ENCODE data around the gene PRKAG3.

The PRKAG3 gene

DNA sequence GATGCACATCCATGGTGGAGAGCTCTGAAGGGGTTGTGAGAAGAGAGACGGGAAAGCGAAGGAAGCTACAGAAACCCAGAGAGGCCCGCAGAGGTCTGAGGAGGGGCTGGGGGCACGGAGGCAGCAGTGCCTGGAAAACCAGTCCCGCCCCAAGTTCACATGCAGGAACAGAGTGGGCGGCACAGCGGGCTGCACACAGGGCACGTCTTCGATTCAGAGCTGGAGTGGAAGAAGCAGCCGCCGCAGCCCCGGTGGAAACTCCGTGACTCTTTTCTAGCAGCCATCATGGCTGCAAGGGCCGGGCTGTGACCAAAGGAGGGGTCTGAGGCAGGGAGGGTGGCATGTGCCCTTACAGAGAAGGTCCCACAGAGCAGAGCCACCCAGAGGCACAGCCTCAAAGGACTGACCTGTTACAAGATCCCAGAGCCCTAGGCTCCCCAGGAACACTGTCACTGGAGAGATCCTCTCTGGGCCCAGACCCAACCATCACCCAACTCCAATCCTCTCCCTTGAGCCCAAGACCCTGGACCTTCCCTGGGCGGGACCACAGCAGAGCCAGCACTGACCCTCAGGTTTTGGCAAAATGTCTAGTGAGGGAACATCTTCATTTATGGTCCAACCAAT is 10.7 kb downstream of the PRKAG3 start:
- Histone ChIP-seq H3K4me1 (ENCODE audit: insufficient read depth, low read length) (no peaks in the 10 kb centered on the region), H3K27me3 (ENCODE audit: insufficient read depth, low read length) (no peaks in the 10 kb centered on the region; the same call in 1 of the 2 replicates), H3K4me3 (ENCODE audit: low read length) (no peak overlapping the region), H3K9me3 (ENCODE audit: insufficient read depth, low read depth, low read length) (no peaks in the 10 kb centered on the region), H3K27ac (ENCODE audit: low read length) (no peak overlapping the region), H3K36me3 (ENCODE audit: insufficient read depth, low read depth, low read length) (no peaks in the 10 kb centered on the region), H3K9ac (ENCODE audit: low read depth, low read length) (no peak overlapping the region)

DNA sequence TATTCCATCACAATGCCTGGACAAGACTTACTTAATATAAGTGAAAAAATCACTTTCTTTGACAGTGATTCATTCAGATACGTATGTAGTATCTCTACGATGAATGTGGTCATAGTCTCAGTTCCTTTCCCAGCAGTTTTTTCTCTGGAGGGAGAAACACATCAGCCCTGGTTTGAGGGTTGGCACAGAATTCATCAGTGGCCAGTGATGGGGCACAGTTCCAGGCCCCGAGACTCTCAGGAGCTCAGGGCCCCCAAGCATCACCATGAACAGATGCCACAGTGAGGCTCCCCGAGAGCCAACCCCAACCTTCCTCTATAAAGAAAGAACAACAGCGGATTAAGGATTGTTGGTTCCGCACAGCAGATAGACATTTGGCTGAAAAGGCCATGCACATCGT is 12.5 kb downstream of the PRKAG3 start:
- Histone ChIP-seq H3K36me3 (ENCODE audit: insufficient read depth, low read depth, low read length) (no peaks in the 10 kb centered on the region), H3K27me3 (ENCODE audit: insufficient read depth, low read length) (no peaks in the 10 kb centered on the region; the same call in 1 of the 2 replicates), H3K4me1 (ENCODE audit: insufficient read depth, low read length) (no peaks in the 10 kb centered on the region), H3K9ac (ENCODE audit: low read depth, low read length) (no peak overlapping the region), H3K4me3 (ENCODE audit: low read length) (no peak overlapping the region), H3K27ac (ENCODE audit: low read length) (no peak overlapping the region), H3K9me3 (ENCODE audit: insufficient read depth, low read depth, low read length) (no peaks in the 10 kb centered on the region)

DNA sequence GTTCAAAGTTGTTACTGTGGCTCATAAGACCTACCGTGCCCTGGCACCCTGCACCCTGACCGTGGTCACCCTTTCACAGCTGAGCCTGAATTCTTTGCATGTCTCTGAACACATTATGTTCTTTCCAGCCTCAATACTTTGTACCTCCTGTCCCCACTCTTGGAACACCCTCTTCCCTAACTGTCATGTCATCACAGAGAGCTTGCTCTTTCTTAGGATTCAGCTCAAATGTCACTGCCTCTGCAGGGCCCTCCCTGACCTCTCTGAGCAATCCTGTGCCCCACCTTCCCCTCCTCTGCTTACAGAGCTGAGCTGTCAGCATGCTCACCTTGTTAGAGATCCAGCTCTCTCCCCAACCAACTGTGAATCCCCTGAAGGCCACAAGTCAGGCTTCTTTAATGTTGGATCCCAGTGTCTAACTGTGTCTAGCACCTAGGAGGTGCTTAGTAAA is 15.0 kb downstream of the PRKAG3 start:
- no peak overlapping the region for H3K9ac ChIP-seq (ENCODE audit: low read depth, low read length)
- no peaks in the 10 kb centered on the region for H3K9me3 ChIP-seq (ENCODE audit: insufficient read depth, low read depth, low read length)
- H3K36me3 ChIP-seq (ENCODE audit: insufficient read depth, low read depth, low read length), result no peaks in the 10 kb centered on the region
- no peak overlapping the region for H3K4me3 ChIP-seq (ENCODE audit: low read length)
- H3K27me3 ChIP-seq (ENCODE audit: insufficient read depth, low read length), result no peaks in the 10 kb centered on the region
- no peaks in the 10 kb centered on the region for H3K4me1 ChIP-seq (ENCODE audit: insufficient read depth, low read length)
- H3K27ac ChIP-seq (ENCODE audit: low read length), result no peak overlapping the region

DNA sequence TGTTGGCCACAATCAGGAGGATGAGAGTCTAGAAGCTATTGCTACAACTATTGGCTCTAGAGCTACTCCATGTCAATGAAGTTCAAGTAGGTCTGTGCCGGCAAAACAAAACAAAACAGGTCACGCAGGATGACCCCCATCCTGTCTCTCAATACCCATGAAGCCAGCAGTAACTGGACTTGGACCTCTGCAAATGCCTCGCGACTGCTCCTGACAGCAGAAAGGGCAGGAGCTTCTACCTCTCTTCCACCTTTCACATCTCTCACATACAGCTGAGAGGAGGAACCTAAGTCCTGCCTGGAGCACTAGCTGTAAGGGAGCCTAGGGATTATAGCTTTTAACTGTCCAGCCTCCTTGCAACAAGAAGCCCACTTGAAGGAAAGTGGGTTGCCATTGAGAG is 16.0 kb downstream of the PRKAG3 start:
- Histone ChIP-seq H3K36me3 (ENCODE audit: insufficient read depth, low read depth, low read length) (no peaks in the 10 kb centered on the region), H3K27me3 (ENCODE audit: insufficient read depth, low read length) (no peaks in the 10 kb centered on the region), H3K4me3 (ENCODE audit: low read length) (no peak overlapping the region), H3K9me3 (ENCODE audit: insufficient read depth, low read depth, low read length) (no peaks in the 10 kb centered on the region), H3K9ac (ENCODE audit: low read depth, low read length) (no peak overlapping the region), H3K4me1 (ENCODE audit: insufficient read depth, low read length) (no peaks in the 10 kb centered on the region), H3K27ac (ENCODE audit: low read length) (no peak overlapping the region)

DNA sequence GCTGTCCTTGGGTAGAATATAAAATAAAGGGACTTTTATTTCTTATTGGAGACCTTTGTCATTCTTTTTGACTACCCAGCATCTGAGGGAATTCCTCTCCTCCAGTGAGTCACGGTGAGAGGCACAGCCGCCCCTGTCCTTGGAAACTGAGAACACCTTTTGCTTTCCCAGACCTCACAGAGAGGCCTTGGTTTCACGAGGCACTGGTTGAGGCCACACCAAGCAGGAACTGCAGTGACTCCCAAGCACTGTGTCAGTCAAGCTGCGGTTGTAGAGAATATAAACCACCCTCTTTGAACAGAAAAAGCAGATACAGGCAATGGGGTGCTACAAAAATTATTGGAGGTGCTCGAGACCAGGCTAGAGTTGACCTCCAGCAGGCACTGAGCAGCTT is 16.4 kb downstream of the PRKAG3 start:
- no peaks in the 10 kb centered on the region for H3K27me3 ChIP-seq (ENCODE audit: insufficient read depth, low read length)
- H3K4me1 ChIP-seq (ENCODE audit: insufficient read depth, low read length), result no peaks in the 10 kb centered on the region
- no peak overlapping the region for H3K27ac ChIP-seq (ENCODE audit: low read length)
- no peak overlapping the region for H3K9ac ChIP-seq (ENCODE audit: low read depth, low read length)
- no peak overlapping the region for H3K4me3 ChIP-seq (ENCODE audit: low read length)
- no peaks in the 10 kb centered on the region for H3K36me3 ChIP-seq (ENCODE audit: insufficient read depth, low read depth, low read length)
- H3K9me3 ChIP-seq (ENCODE audit: insufficient read depth, low read depth, low read length), result no peaks in the 10 kb centered on the region

DNA sequence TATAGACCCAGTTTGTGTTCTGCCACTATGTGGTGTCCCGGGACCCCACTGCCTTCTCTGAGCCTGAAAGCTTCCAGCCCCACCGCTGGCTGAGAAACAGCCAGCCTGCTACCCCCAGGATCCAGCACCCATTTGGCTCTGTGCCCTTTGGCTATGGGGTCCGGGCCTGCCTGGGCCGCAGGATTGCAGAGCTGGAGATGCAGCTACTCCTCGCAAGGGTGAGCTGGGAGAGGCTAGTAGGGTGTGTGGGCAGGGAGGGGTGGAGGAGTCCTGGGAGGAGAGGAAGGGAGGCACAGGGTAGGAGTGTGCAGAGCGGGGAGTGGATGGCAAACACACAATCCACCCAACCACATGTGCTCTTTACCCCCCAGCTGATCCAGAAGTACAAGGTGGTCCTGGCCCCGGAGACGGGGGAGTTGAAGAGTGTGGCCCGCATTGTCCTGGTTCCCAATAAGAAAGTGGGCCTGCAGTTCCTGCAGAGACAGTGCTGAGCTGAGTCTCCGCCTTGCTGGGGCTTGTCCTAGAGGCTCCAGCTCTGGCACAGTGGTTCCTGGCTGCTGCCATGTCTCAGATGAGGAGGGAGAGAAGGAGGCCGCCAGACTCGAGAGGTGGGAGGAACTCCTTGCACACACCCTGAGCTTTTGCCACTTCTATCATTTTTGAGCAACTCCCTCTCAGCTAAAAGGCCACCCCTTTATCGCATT is 16.9 kb downstream of the PRKAG3 start:
- Histone ChIP-seq H3K4me3 (ENCODE audit: low read length) (no peak overlapping the region), H3K27me3 (ENCODE audit: insufficient read depth, low read length) (no peaks in the 10 kb centered on the region), H3K9me3 (ENCODE audit: insufficient read depth, low read depth, low read length) (no peaks in the 10 kb centered on the region), H3K27ac (ENCODE audit: low read length) (no peak overlapping the region), H3K4me1 (ENCODE audit: insufficient read depth, low read length) (no peaks in the 10 kb centered on the region), H3K9ac (ENCODE audit: low read depth, low read length) (no peak overlapping the region), H3K36me3 (ENCODE audit: insufficient read depth, low read depth, low read length) (no peaks in the 10 kb centered on the region)

DNA sequence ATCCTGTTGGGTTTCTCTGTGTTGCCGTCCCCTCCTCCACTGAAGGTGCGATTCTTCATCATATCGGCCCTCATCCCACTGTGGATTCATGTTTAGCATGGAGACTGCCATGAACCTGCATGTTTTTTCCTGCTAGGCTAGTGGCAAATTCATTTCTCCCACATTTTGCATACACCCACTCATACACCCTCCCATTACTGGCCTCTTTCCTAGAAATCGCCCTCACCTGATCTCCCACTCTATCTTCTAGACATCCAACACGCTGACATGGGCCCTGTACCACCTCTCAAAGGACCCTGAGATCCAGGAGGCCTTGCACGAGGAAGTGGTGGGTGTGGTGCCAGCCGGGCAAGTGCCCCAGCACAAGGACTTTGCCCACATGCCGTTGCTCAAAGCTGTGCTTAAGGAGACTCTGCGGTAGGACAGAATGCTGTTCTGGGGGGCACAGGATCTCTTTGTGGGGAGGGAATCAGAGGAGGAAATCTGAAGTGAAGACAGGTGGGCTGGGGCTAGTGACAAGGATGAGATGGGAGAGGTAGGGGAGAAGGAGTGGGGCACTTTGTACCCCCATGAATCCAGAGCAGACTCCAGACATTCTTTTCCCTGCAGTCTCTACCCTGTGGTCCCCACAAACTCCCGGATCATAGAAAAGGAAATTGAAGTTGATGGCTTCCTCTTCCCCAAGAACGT is 17.7 kb downstream of the PRKAG3 start:
- no peak overlapping the region for H3K27ac ChIP-seq (ENCODE audit: low read length)

DNA sequence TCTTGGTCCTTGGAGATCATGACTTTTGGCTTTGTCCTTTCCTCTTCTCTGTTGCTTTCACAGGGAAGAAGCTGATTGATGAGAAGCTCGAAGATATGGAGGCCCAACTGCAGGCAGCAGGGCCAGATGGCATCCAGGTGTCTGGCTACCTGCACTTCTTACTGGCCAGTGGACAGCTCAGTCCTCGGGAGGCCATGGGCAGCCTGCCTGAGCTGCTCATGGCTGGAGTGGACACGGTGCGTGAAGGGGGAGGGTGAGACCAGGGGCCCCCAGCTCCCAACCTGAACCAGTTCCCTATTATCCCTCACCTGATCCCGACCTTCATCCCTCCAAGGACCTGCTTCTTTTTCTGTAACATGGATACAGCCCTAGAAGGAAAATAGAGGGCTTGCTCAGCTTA is 18.7 kb downstream of the PRKAG3 start:
- no peaks in the 10 kb centered on the region for H3K9me3 ChIP-seq (ENCODE audit: insufficient read depth, low read depth, low read length)

More for the DNA sequence above, 17.7 kb downstream of the PRKAG3 start:
- Histone ChIP-seq H3K9me3 (ENCODE audit: insufficient read depth, low read depth, low read length) (no peaks in the 10 kb centered on the region), H3K9ac (ENCODE audit: low read depth, low read length) (no peak overlapping the region), H3K27me3 (ENCODE audit: insufficient read depth, low read length) (no peaks in the 10 kb centered on the region), H3K36me3 (ENCODE audit: insufficient read depth, low read depth, low read length) (no peaks in the 10 kb centered on the region), H3K4me3 (ENCODE audit: low read length) (no peak overlapping the region), H3K4me1 (ENCODE audit: insufficient read depth, low read length) (no peaks in the 10 kb centered on the region)

DNA sequence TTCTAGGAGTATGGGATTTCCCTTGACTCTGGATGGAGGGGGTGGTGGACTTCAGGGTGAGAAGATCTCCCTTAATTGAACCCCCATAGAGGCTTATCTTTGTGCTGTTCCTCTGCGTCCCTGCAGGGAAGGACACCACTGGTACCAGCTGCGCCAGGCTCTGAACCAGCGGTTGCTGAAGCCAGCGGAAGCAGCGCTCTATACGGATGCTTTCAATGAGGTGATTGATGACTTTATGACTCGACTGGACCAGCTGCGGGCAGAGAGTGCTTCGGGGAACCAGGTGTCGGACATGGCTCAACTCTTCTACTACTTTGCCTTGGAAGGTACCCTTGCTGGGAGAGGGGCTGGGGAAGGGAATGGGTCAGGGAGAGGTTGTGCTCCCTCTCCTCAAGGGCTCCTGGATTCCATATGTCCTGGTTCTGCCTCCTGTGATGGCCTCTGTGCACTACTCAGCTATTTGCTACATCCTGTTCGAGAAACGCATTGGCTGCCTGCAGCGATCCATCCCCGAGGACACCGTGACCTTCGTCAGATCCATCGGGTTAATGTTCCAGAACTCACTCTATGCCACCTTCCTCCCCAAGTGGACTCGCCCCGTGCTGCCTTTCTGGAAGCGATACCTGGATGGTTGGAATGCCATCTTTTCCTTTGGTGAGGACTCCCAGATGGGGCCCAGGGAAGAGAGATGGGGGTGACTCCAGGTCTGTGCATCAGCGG is 19.3 kb downstream of the PRKAG3 start:
- no peaks in the 10 kb centered on the region for H3K4me1 ChIP-seq (ENCODE audit: insufficient read depth, low read length)
- H3K9me3 ChIP-seq (ENCODE audit: insufficient read depth, low read depth, low read length), result no peaks in the 10 kb centered on the region
- H3K36me3 ChIP-seq (ENCODE audit: insufficient read depth, low read depth, low read length), result no peaks in the 10 kb centered on the region
- H3K9ac ChIP-seq (ENCODE audit: low read depth, low read length), result no peak overlapping the region
- no peak overlapping the region for H3K27ac ChIP-seq (ENCODE audit: low read length)
- H3K27me3 ChIP-seq (ENCODE audit: insufficient read depth, low read length), result no peaks in the 10 kb centered on the region
- H3K4me3 ChIP-seq (ENCODE audit: low read length), result no peak overlapping the region

More for the DNA sequence above, 18.7 kb downstream of the PRKAG3 start:
- Histone ChIP-seq H3K4me3 (ENCODE audit: low read length) (no peak overlapping the region), H3K9ac (ENCODE audit: low read depth, low read length) (no peak overlapping the region), H3K27ac (ENCODE audit: low read length) (no peak overlapping the region), H3K27me3 (ENCODE audit: insufficient read depth, low read length) (no peaks in the 10 kb centered on the region), H3K36me3 (ENCODE audit: insufficient read depth, low read depth, low read length) (no peaks in the 10 kb centered on the region), H3K4me1 (ENCODE audit: insufficient read depth, low read length) (no peaks in the 10 kb centered on the region)

DNA sequence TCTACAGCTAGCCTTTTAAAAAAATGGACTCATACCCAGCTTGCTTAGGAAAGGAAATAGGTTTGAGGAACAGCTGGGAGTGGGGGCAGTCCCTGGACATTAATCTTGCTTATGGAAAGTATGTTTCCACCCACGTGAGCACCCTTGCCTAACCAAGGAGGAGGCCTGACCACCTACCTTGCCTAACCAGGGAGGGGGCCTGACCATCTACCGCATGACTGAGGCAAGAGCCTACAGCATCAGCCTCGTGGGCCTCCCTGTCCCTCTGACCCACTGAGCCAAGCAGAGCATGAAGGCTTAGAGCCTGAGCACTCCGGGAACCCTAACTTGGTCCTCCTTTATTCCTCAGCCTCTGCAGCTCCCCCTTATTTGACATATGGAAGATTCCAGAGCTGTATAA is 20.2 kb downstream of the PRKAG3 start:
- Histone ChIP-seq H3K4me1 (ENCODE audit: insufficient read depth, low read length) (no peaks in the 10 kb centered on the region), H3K36me3 (ENCODE audit: insufficient read depth, low read depth, low read length) (no peaks in the 10 kb centered on the region), H3K27ac (ENCODE audit: low read length) (no peak overlapping the region), H3K9ac (ENCODE audit: low read depth, low read length) (no peak overlapping the region), H3K9me3 (ENCODE audit: insufficient read depth, low read depth, low read length) (no peaks in the 10 kb centered on the region), H3K27me3 (ENCODE audit: insufficient read depth, low read length) (no peaks in the 10 kb centered on the region), H3K4me3 (ENCODE audit: low read length) (no peak overlapping the region)

DNA sequence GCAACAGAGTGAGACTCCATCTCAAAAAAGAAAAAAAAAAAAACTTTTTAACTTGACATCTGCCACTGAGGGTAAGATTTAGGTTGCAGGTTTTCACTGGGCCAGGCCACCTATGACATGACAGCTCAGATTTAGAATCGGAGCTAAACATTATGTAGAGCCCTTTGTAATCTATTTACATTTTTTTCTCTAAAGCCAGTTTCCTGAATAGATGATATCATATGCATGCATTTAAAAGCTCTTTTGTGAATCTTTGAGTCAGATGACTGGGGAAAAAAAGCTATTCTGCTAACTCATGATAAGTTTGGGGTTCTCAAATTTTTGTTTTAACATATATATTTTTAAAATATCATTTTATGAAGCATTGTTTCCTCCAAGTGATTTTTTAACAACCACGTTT is 21.3 kb downstream of the PRKAG3 start:
- Histone ChIP-seq H3K9me3 (ENCODE audit: insufficient read depth, low read depth, low read length) (no peaks in the 10 kb centered on the region), H3K27me3 (ENCODE audit: insufficient read depth, low read length) (no peaks in the 10 kb centered on the region), H3K4me1 (ENCODE audit: insufficient read depth, low read length) (peaks cover 10% of the 10 kb centered on the region; the same call in 1 of the 2 replicates), H3K4me3 (ENCODE audit: low read length) (no peak overlapping the region), H3K36me3 (ENCODE audit: insufficient read depth, low read depth, low read length) (no peaks in the 10 kb centered on the region), H3K9ac (ENCODE audit: low read depth, low read length) (no peak overlapping the region), H3K27ac (ENCODE audit: low read length) (no peak overlapping the region)

All from iPS-20b (cell line).